Activated CD4-positive, alpha-beta T cell treated with anti-CD3 and anti-CD28 coated beads for 36 hours (primary cell): ENCODE results near the gene SCN1B. TPM values are rescaled to one million over a fixed set of nuclear protein-coding genes. Genes with fewer than 3 reads are reported as not detected.
A peak's percentile ranks its signal among the peaks of the same experiment; 100 is the strongest.

Experiments
- ATAC-seq: fragments of 200-7000 bp; cut with Tn5 transposase; one replicate; pipeline ENCODE4 v1.10.0; 2021; ENCODE audit warnings: mild to moderate bottlenecking, moderate library complexity
- CTCF ChIA-PET: fragments of 350-600 bp; sonication (Branson Sonifier 250); formaldehyde crosslinking; loops from one replicate; lab custom pipeline; 2021; ENCODE audit warnings: antibody characterized with exemption; lab: Charles Lee
- POLR2A ChIA-PET: fragments of 350-600 bp; sonication (Branson Sonifier 250); formaldehyde crosslinking; loops from one replicate; lab custom pipeline; 2021; ENCODE audit warnings: antibody characterized with exemption, inconsistent platforms; lab: Charles Lee
- DNase-seq: peaks from one replicate; pipeline ENCODE4 v3.0.0-alpha.2; 2020
- H3K27ac Mint-ChIP-seq: one replicate; pipeline ENCODE4 v1.8.0; 2021; ENCODE audit warnings: mixed read lengths
- H3K27me3 Mint-ChIP-seq: one replicate; pipeline ENCODE4 v1.8.0; 2021; ENCODE audit warnings: mixed read lengths
- H3K36me3 Mint-ChIP-seq: one replicate; pipeline ENCODE4 v1.8.0; 2021; ENCODE audit warnings: low read depth, mixed read lengths
- H3K4me1 Mint-ChIP-seq: one replicate; pipeline ENCODE4 v1.8.0; 2021; ENCODE audit warnings: mixed read lengths
- H3K4me3 Mint-ChIP-seq: one replicate; pipeline ENCODE4 v1.8.0; 2021; ENCODE audit warnings: mild to moderate bottlenecking, moderate library complexity, mixed read lengths
- H3K9me3 Mint-ChIP-seq: one replicate; pipeline ENCODE4 v1.8.0; 2021; ENCODE audit warnings: low read depth, mixed read lengths
- intact Hi-C, 2 experiments: fragments of 100-400 bp; cut with DNase I in 1 of 2; cut with micrococcal nuclease in 1 of 2; formaldehyde crosslinking; loops; one replicate each; pipeline versions ENCODE4 v1.14.2 to v1.15.1; 2022 to 2024; cut with DNase I, micrococcal nuclease
- total RNA-seq, 2 experiments: library from RNA; stranded (reverse); gene quantifications; one replicate each; pipeline ENCODE4 v1.2.3, GENCODE V29; 2021

SCN1B gene
- total RNA-seq, 2 experiments from 2014 or later, result 1.3 to 1.6 TPM

DNA sequence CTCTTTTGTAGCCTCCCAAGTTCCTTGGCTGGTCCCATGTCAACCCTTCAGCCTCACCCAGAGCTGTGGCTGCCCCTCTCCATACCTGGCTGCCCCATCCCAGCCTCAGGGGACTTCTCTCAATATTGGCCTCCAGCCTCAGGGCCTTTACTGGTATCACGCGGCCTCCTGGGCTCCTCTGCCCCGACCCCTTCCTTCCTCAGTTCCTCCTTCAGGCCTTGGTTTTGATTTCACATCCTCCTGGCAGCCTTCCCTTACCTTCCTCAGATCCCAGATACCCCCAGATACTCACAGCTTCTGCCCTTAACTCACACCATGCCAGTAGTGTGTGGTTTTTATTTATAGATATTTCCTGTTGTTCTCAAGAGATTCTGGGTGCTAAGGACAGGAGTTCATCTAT, 12.8 kb upstream of the SCN1B start:
- intact Hi-C loops, result no loop called here
- ATAC-seq (no peak), DNase-seq (no peak)
- H3K27ac Mint-ChIP-seq, result peak overlapping the region; percentile 47
- no peaks in the 10 kb centered on the region for H3K27me3 Mint-ChIP-seq
- peaks cover 68% of the 10 kb centered on the region for H3K36me3 Mint-ChIP-seq
- no peaks in the 10 kb centered on the region for H3K9me3 Mint-ChIP-seq
- ChIA-PET POLR2A (no interaction called here), CTCF (interaction anchor here (1.3 kb wide), 1 partner anchor 45 kb away, joined by 4 read pairs; no protein-coding TSS in a partner anchor)
- peaks cover 30% of the 10 kb centered on the region for H3K4me1 Mint-ChIP-seq
- H3K4me3 Mint-ChIP-seq, result no peak overlapping the region

DNA sequence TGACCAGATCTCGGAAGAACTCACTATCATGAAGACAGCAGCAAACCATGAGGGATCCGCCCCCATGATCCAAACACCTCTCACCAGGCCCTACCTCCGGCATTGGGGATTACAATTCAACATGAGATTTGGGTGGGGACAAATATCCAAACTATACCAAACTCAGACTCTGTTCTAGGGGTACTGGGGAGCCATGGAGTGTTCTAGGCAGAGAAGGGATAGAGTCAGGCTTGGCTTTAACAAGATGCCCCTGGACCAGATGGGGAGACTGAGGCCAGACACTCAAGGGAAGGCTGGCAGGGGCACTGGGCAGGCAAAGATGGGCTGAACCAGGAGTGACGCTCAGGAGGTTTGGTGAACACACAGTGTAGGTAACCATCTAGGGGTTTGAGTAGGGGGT, 11.9 kb upstream of the SCN1B start:
- H3K4me3 Mint-ChIP-seq, result no peak overlapping the region
- POLR2A ChIA-PET, result no interaction called here
- DNase-seq (no peak), ATAC-seq (no peak)
- H3K4me1 Mint-ChIP-seq, result peaks cover 22% of the 10 kb centered on the region
- no peaks in the 10 kb centered on the region for H3K9me3 Mint-ChIP-seq
- no peak overlapping the region for H3K27ac Mint-ChIP-seq
- intact Hi-C loops, result no loop called here
- peaks cover 64% of the 10 kb centered on the region for H3K36me3 Mint-ChIP-seq
- CTCF ChIA-PET, result no interaction called here
- no peaks in the 10 kb centered on the region for H3K27me3 Mint-ChIP-seq

DNA sequence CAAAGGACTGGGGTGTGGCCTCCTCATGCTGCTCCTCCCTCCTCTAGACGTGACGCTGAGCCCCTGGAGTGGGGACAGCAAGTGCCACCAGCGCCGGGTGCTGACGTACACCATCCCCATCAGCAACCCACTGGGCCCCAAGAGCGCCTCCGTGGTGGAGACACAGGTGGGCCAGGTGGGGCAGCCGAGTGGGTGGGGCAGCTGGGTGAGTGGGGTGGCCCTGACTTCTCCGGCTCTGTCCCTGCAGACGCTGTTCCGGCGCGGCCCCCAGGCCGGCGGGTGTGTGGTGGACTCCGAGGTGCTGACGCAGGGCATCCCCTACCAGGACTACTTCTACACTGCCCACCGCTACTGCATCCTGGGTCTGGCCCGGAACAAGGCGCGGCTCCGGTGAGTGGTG, 11.1 kb upstream of the SCN1B start:
- peaks cover 14% of the 10 kb centered on the region for H3K4me1 Mint-ChIP-seq
- POLR2A ChIA-PET, result interaction anchor here (1.0 kb wide), 1 partner anchor 51 kb away, joined by 3 read pairs; no protein-coding TSS in a partner anchor
- DNase-seq (no peak), ATAC-seq (no peak)
- H3K9me3 Mint-ChIP-seq, result no peaks in the 10 kb centered on the region
- intact Hi-C loops, result no loop called here
- CTCF ChIA-PET, result no interaction called here
- peaks cover 63% of the 10 kb centered on the region for H3K36me3 Mint-ChIP-seq
- H3K4me3 Mint-ChIP-seq, result no peak overlapping the region
- no peak overlapping the region for H3K27ac Mint-ChIP-seq
- H3K27me3 Mint-ChIP-seq, result no peaks in the 10 kb centered on the region

DNA sequence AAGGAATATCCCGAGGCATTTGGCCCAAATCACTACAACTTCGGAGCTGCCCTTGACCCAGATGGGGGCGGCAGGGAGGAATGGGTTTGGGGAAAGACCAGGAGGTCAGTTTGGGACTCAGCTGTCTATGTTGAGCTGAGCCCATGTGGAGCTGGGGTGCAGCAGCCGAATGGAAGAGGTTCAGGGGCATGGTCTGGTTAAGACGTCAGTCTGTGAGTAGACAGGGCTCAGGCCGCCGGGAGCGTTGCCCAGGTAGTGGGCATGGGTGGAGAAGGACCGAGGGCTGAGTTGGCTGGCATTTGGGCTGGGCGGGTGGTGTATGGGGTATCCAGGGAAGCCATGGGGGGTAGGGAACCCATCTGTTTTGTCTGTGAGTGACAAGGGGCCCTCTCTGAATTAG, 9.3 kb upstream of the SCN1B start:
- no peaks in the 10 kb centered on the region for H3K27me3 Mint-ChIP-seq
- CTCF ChIA-PET, result no interaction called here
- DNase-seq (no peak), ATAC-seq (no peak)
- H3K9me3 Mint-ChIP-seq, result no peaks in the 10 kb centered on the region
- intact Hi-C loops, result no loop called here
- H3K4me3 Mint-ChIP-seq, result no peak overlapping the region
- peaks cover 60% of the 10 kb centered on the region for H3K36me3 Mint-ChIP-seq
- H3K4me1 Mint-ChIP-seq, result no peaks in the 10 kb centered on the region
- H3K27ac Mint-ChIP-seq, result no peak overlapping the region
- POLR2A ChIA-PET, result no interaction called here

DNA sequence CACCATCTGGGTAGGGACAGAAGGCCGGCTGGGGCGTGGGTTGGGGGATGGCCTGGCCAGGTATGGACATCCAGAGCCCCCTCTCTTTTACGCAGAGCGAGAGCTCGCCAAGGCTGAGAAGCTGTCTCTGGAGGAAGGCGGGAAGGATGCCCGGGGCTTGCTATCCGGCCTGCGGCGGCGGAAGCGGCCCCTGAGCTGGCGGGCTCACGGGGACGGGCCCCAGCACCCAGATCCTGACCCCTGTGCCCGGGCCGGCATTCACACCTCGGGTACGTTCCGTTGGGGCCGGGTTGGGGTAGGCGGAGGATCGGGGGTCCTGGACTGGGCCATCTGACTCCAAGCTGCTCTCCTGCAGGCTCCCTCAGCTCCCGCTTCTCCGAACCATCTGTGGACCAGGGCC, 8.7 kb upstream of the SCN1B start:
- no peak overlapping the region for H3K27ac Mint-ChIP-seq
- POLR2A ChIA-PET, result no interaction called here
- peaks cover 61% of the 10 kb centered on the region for H3K36me3 Mint-ChIP-seq
- H3K4me3 Mint-ChIP-seq, result no peak overlapping the region
- H3K27me3 Mint-ChIP-seq, result no peaks in the 10 kb centered on the region
- H3K4me1 Mint-ChIP-seq, result no peaks in the 10 kb centered on the region
- H3K9me3 Mint-ChIP-seq, result no peaks in the 10 kb centered on the region
- intact Hi-C loops, result no loop called here
- CTCF ChIA-PET, result no interaction called here
- DNase-seq (no peak), ATAC-seq (no peak)

DNA sequence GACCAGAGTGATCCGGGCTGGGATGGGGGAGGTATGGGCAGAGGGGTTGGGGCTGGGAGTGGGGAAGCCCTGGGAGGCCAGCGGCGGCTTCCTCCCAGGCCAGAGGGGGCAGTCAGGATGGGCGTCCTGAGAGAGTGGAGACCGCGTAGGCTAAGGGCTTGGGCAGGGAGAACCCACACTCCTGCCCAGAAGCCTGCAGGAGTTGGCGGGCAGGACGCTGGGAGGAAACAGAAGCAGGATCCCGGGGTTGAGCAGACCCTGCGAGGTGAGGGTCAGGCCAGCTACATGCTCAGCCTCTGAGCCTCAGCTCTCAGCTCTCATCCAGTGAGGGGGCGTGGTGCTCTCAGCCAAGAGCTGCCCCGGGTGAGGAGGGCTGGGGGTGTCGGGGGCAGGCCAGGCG, 7.8 kb upstream of the SCN1B start:
- no peaks in the 10 kb centered on the region for H3K4me1 Mint-ChIP-seq
- no peak overlapping the region for H3K4me3 Mint-ChIP-seq
- no peak overlapping the region for H3K27ac Mint-ChIP-seq
- ChIA-PET CTCF (interaction anchor here (0.6 kb wide), 1 partner anchor 9 kb away, joined by 3 read pairs; no protein-coding TSS in a partner anchor), POLR2A (no interaction called here)
- no peaks in the 10 kb centered on the region for H3K27me3 Mint-ChIP-seq
- peaks cover 63% of the 10 kb centered on the region for H3K36me3 Mint-ChIP-seq
- H3K9me3 Mint-ChIP-seq, result no peaks in the 10 kb centered on the region
- ATAC-seq, result no peak
- intact Hi-C loops, result no loop called here
- no peak for DNase-seq

DNA sequence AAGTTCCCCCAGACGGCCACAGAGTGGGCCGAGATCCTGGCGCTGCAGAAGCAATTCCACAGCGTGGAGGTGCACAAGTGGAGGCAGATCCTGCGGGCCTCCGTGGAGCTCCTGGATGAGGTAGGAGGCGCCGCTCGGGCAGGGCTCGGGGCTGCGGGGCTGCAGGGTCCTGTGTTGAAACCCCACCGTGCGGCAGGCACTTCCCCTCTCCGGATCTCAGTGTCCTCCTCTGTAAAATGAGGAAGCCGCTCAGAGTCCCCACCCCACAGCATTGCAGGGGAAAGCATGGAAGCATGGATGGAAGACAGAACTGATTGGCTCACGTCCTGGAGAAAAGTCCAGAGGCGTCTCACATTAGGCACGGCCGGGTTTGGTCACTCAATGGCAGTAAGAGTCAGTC, 6.8 kb upstream of the SCN1B start:
- H3K36me3 Mint-ChIP-seq, result peaks cover 58% of the 10 kb centered on the region
- ATAC-seq (no peak), DNase-seq (no peak)
- no peak overlapping the region for H3K27ac Mint-ChIP-seq
- H3K9me3 Mint-ChIP-seq, result no peaks in the 10 kb centered on the region
- intact Hi-C loops, result no loop called here
- ChIA-PET POLR2A (no interaction called here), CTCF (no interaction called here)
- H3K4me3 Mint-ChIP-seq, result no peak overlapping the region
- H3K27me3 Mint-ChIP-seq, result no peaks in the 10 kb centered on the region
- H3K4me1 Mint-ChIP-seq, result no peaks in the 10 kb centered on the region

DNA sequence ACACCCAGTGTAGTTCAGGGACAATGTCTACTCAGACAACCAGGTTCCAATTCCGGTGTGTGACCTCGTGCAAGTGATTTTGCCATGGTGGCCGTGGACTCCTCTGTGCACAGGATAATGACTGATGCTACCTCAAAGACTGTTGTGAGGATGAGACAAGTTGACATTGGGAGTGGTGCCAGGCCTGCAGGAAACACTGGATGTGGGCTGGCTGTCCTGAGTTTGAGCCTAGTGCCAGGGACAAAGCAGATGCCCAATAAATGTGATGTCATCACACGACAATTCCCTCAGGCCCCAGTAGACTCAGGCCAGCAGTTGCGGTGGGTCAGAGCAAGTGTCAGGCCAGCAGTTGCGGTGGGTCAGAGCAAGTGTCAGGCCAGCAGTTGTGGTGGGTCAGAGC, 6.2 kb upstream of the SCN1B start:
- H3K9me3 Mint-ChIP-seq, result no peaks in the 10 kb centered on the region
- peaks cover 56% of the 10 kb centered on the region for H3K36me3 Mint-ChIP-seq
- CTCF ChIA-PET, result interaction anchor here (0.6 kb wide), 1 partner anchor 48 kb away, joined by 3 read pairs; no protein-coding TSS in a partner anchor
- H3K4me1 Mint-ChIP-seq, result no peaks in the 10 kb centered on the region
- H3K27me3 Mint-ChIP-seq, result no peaks in the 10 kb centered on the region
- DNase-seq, result no peak
- ATAC-seq, result no peak
- H3K27ac Mint-ChIP-seq, result no peak overlapping the region
- no peak overlapping the region for H3K4me3 Mint-ChIP-seq
- intact Hi-C loops, result no loop called here
- POLR2A ChIA-PET, result no interaction called here

DNA sequence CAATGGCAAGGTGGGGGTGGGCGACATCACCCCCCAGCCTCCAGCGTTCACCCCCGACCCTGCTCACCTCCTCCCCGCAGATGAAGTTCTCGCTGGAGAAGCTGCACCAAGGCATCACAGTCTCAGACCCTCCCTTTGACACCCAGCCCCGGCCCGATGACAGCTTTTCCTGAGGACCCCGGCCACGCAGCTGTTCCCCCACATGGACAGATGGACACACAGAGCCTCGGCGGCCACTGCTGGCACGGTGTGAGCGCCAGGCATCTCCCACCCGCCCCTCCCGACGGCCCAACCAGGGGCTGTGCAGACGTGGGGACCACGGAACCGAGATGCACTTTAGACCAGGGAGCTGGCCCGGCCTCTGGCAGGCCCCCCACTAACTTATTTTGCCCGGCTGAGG, 4.3 kb upstream of the SCN1B start:
- intact Hi-C loops, result no loop called here
- H3K9me3 Mint-ChIP-seq, result no peaks in the 10 kb centered on the region
- peaks cover 44% of the 10 kb centered on the region for H3K36me3 Mint-ChIP-seq
- no peak overlapping the region for H3K4me3 Mint-ChIP-seq
- H3K4me1 Mint-ChIP-seq, result peaks cover 2% of the 10 kb centered on the region
- CTCF ChIA-PET, result interaction anchor here (1.2 kb wide), 1 partner anchor 13 kb away, joined by 5 read pairs; no protein-coding TSS in a partner anchor
- ATAC-seq (no peak), DNase-seq (no peak)
- H3K27ac Mint-ChIP-seq, result no peak overlapping the region
- no peaks in the 10 kb centered on the region for H3K27me3 Mint-ChIP-seq
- POLR2A ChIA-PET, result interaction anchor here (0.6 kb wide), 1 partner anchor 10 kb away, joined by 4 read pairs; no protein-coding TSS in a partner anchor

DNA sequence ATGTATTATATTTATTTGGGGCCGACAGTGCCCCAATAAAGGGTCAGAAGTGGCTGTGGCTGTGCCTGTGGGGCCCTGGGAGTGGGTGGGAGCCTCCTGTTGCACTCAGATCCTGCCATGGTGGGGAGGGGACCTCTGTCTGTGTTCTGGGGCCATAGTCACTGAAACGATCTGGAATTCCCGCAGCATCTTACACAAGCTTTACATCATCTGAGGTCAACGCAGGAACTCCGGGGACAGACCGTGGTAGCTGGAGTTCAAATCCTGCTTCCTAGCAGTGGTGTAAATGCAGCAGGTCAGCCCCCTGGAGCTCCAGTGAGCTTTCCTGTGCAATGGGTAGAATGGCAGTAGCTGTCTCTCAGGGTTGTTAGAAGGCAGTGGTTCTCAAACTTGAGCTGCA, 3.9 kb upstream of the SCN1B start:
- Mint-ChIP-seq H3K4me3 (no peak overlapping the region), H3K4me1 (peaks cover 6% of the 10 kb centered on the region), H3K36me3 (peaks cover 42% of the 10 kb centered on the region), H3K27me3 (peaks cover 4% of the 10 kb centered on the region), H3K27ac (no peak overlapping the region), H3K9me3 (no peaks in the 10 kb centered on the region)
- ChIA-PET CTCF (interaction anchor here (1.2 to 2.0 kb wide), 2 partner anchors 11 to 13 kb away, joined by 5 to 8 read pairs; no protein-coding TSS in a partner anchor), POLR2A (interaction anchor here (0.6 kb wide), 1 partner anchor 10 kb away, joined by 4 read pairs; no protein-coding TSS in a partner anchor)
- DNase-seq (no peak), ATAC-seq (no peak)
- intact Hi-C loops, result no loop called here

DNA sequence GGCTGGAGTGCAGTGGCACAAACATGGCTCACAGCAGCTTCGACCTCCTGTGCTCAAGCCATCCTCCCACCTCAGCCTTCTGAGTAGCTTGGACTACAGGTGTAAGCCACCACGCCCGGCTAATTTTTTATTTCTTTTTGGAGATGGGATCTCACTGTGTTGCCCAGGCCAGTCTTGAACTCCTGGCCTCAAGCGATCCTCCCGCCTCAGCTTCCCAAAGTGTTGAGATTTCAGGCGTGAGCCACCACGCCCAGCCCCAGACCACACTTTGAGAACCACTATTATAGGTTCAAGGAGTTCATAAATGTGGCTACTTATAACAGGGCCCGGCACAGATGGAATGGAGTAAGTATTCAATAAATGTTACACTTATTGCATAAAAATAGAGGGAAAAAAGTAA, 3.3 kb upstream of the SCN1B start:
- intact Hi-C loops, result no loop called here
- Mint-ChIP-seq H3K4me3 (no peak overlapping the region), H3K36me3 (peaks cover 40% of the 10 kb centered on the region), H3K9me3 (no peaks in the 10 kb centered on the region), H3K27ac (no peak overlapping the region), H3K27me3 (peaks cover 8% of the 10 kb centered on the region), H3K4me1 (peaks cover 6% of the 10 kb centered on the region)
- DNase-seq (no peak), ATAC-seq (no peak)
- CTCF ChIA-PET, result interaction anchor here (1.2 to 2.0 kb wide), 2 partner anchors 11 to 14 kb away, joined by 5 to 8 read pairs; no protein-coding TSS in a partner anchor
- POLR2A ChIA-PET, result no interaction called here

DNA sequence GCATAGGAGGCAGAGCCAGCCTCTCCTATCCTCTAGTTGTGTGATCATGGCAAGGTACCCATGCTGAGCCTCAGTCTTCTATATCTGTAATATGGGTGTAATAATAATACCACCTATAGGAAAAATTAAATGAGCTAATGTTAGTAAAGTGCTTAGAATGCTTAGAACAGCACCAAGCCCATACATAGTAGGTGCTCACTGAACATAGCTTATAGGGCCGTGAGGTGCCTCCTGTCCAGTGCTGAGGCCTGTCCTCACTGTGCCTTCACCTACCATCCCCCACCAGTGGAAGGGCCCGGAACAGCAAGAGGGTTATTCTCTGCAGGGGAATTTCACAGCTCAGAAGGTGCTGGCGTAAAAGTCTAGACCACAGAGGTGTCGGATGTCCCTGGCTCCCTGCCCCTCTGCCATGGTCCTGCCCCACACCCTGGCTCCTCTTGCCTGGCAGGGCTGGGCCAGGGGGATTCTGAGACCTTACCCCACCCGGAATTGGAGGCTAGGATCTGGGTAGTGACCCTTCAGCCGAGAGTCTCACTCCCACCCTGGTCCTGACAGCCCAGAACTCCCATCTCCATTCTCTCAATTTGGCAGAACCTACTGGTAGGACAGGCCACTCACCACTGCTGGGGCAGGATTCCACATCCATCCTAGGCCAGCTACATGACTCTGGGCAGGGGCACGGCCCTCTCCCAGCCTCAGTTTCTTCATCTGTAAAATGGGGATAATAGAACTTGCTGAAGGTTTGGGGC, 2.2 kb upstream of the SCN1B start:
- intact Hi-C loops, result no loop called here
- no peak for DNase-seq
- H3K4me3 Mint-ChIP-seq, result no peak overlapping the region
- ChIA-PET CTCF (interaction anchor here (0.9 to 2.0 kb wide), 3 partner anchors 10 to 19 kb away, joined by 3 to 8 read pairs (median 4); no protein-coding TSS in a partner anchor), POLR2A (no interaction called here)
- no peaks in the 10 kb centered on the region for H3K9me3 Mint-ChIP-seq
- peaks cover 6% of the 10 kb centered on the region for H3K4me1 Mint-ChIP-seq
- H3K27me3 Mint-ChIP-seq, result peaks cover 17% of the 10 kb centered on the region
- no peak overlapping the region for H3K27ac Mint-ChIP-seq
- no peak for ATAC-seq
- peaks cover 34% of the 10 kb centered on the region for H3K36me3 Mint-ChIP-seq
